Tibial nerve (tissue), 4 donors: ENCODE data around the gene CLIC1. TPM values are rescaled to one million over a fixed set of nuclear protein-coding genes. Genes with fewer than 3 reads are reported as not detected.
A peak's percentile ranks its signal among the peaks of the same experiment; 100 is the strongest.

ENCODE experiments used
- DNase-seq, 2 donors: peaks; one replicate each; pipeline ENCODE4 v3.0.0-alpha.2; 2019; ENCODE audit warnings: low spot score in 2 of 2
- H3K27ac ChIP-seq, 4 donors: fragments of 200-600 bp; sonication (generic) in 3 of 4; one replicate each; pipeline ENCODE4 v1.5.1; 2017 to 2019; ENCODE audit warnings: mild to moderate bottlenecking in 1 of 4
- H3K27me3 ChIP-seq, 2 donors: fragments of 200-600 bp; sonication (generic) in 1 of 2; one replicate each; pipeline versions ENCODE4 v1.5.1 to v1.6.0; 2017 to 2019
- H3K36me3 ChIP-seq, 3 donors: fragments of 200-600 bp; sonication (generic); one replicate each; pipeline ENCODE4 v1.5.1; 2018 to 2019
- H3K4me1 ChIP-seq, 4 donors: fragments of 200-600 bp; sonication (generic) in 3 of 4; one replicate each; pipeline ENCODE4 v1.5.1; 2017 to 2019
- H3K4me3 ChIP-seq, 4 donors: fragments of 200-600 bp; sonication (generic) in 3 of 4; one replicate each; pipeline ENCODE4 v1.5.1; 2017 to 2019; ENCODE audit warnings: mild to moderate bottlenecking in 1 of 4, moderate library complexity in 1 of 4
- H3K9me3 ChIP-seq, 4 donors: fragments of 200-600 bp; sonication (generic) in 3 of 4; one replicate each; pipeline ENCODE4 v1.5.1; 2017 to 2019
- EP300 ChIP-seq, 2 donors: sonication (generic); formaldehyde crosslinking; IDR thresholded peaks; one replicate each; pipeline ENCODE4 v1.6.1; 2017; ENCODE audit warnings: antibody characterized with exemption in 2 of 2, mild to moderate bottlenecking in 1 of 2
- POLR2A ChIP-seq, 2 donors: fragments of 450-650 bp; IDR thresholded peaks; one replicate each; pipeline ENCODE4 v1.6.1; 2017; ENCODE audit warnings: antibody characterized with exemption in 2 of 2, mild to moderate bottlenecking in 2 of 2, moderate library complexity in 2 of 2
- WGBS, 2 donors: methylation state at CpG; one replicate each; pipeline ENCODE4 v1.1.5; 2018; 5-methylcytosine and 5-hydroxymethylcytosine counted together
- total RNA-seq, 4 donors: library from RNA; depleted of rRNA; stranded (reverse); fragments of >200 nt; gene quantifications; one replicate each; pipeline ENCODE4 v1.1.0, GENCODE V29; 2016
- TF ChIP-seq, protein P1 (sequence below), 5 experiments: fragments of 200-600 bp in 3 of 5; fragments of 450-650 bp in 2 of 5; sonication (generic) in 3 of 5; IDR thresholded peaks; one replicate each; pipeline ENCODE4 v1.5.1; 2016 to 2019; ENCODE audit warnings: antibody characterized with exemption in 5 of 5, mild to moderate bottlenecking in 3 of 5, moderate library complexity in 2 of 5

CLIC1 gene
- total RNA-seq, 4 donors from 2014 or later = 216 to 341 (median 246) TPM

GRCh38 chr6:31739639-31740396, 3.5 kb upstream of the CLIC1 start, which contains the start of gene MSH5:
Gene MSH5, plus strand, starts transcription at chr6:31740005. Its CDS starts 462 bp downstream, at chr6:31740467.
- peak; percentile 96 to 98 for DNase-seq
- TF ChIP-seq, protein P1, sequence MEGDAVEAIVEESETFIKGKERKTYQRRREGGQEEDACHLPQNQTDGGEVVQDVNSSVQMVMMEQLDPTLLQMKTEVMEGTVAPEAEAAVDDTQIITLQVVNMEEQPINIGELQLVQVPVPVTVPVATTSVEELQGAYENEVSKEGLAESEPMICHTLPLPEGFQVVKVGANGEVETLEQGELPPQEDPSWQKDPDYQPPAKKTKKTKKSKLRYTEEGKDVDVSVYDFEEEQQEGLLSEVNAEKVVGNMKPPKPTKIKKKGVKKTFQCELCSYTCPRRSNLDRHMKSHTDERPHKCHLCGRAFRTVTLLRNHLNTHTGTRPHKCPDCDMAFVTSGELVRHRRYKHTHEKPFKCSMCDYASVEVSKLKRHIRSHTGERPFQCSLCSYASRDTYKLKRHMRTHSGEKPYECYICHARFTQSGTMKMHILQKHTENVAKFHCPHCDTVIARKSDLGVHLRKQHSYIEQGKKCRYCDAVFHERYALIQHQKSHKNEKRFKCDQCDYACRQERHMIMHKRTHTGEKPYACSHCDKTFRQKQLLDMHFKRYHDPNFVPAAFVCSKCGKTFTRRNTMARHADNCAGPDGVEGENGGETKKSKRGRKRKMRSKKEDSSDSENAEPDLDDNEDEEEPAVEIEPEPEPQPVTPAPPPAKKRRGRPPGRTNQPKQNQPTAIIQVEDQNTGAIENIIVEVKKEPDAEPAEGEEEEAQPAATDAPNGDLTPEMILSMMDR (IDR thresholded peaks at IDR 0.05) = peak in 1 of 5 experiments; percentile 54
- TF ChIP-seq POLR2A (IDR thresholded peaks at IDR 0.05) (peak; percentile 52 to 76), EP300 (IDR thresholded peaks at IDR 0.05) (peak; percentile 67 to 88)

DNA sequence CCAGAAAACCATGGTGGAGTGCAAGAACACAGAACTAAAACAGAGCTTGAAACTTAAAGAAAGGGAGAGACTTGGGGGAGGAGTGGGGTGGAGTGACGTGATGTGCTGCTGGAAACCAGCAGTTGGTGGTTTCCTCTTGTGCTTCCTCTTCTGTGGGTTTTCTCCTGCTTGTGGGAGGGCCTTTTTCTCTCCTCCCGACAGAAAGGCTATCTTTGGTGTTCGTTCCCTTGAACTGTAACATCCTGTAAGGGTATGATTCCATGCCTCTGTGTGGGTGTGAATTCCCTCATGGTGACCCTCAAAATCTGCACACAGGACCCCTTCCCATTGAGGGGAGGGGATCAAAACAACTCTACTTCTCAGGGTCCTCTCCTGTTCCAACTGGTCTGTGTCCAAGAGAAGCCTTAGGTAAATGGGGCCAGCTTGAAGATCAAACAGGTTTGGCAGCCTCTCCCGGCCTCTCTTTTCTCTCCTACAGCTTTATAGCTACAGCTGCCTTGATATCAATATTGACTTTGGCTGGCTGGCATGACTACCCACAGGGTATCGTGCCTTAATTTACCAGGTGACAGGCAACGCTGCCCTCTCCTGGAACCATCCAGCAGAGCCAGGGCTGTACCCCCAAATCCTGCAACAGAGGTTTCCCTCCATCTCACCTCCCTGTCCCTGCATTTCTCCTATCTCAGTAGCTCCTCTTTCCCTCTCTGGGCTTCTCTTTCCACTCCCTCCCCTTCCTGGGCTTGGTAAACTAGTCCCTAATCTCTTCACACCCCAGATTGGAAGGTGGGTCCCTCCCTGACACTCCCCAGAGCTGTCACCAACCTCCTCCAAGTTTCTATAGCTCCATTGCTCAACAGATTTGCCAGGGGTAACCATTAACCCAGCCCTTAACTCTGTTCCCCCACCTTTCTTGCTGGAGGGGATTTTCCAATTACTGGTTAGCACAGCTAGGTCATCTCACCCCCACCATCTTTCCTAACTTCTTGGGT, 2.0 kb upstream of the CLIC1 start:
- no peaks in the 10 kb centered on the region for H3K9me3 ChIP-seq
- peak overlapping the region; percentile 34 to 94 (median 92) for H3K27ac ChIP-seq
- no peaks in the 10 kb centered on the region for H3K27me3 ChIP-seq
- peaks cover 0 to 14% (median 4%) of the 10 kb centered on the region in 3 donors for H3K36me3 ChIP-seq
- TF ChIP-seq, protein P1 (IDR thresholded peaks at IDR 0.05) = peak in 1 of 5 experiments; percentile 5
- peak in 1 of 2 donors; percentile 24 for TF ChIP-seq POLR2A (IDR thresholded peaks at IDR 0.05)
- peak in 1 of 2 donors; percentile 50 for TF ChIP-seq EP300 (IDR thresholded peaks at IDR 0.05)
- peak in 1 of 2 donors; percentile 52 for DNase-seq
- no peak overlapping the region for H3K4me3 ChIP-seq
- H3K4me1 ChIP-seq = peaks cover 0 to 58% (median 41%) of the 10 kb centered on the region in 4 donors
- WGBS, 2 donors = 21 to 25% methylated on average over 6 of the region's 6 CpGs

More at GRCh38 chr6:31739639-31740396, 3.5 kb upstream of the CLIC1 start, which contains the start of gene MSH5:
- 1% methylated on average over 43 to 58 of the region's 58 CpGs for WGBS, 2 donors
- peaks cover 0 to 15% (median 0%) of the 10 kb centered on the region in 3 donors for H3K36me3 ChIP-seq
- peak within 1 kb of the TSS; percentile 9 to 94 (median 92) for H3K27ac ChIP-seq
- H3K27me3 ChIP-seq = no peaks in the 10 kb centered on the region
- peak within 1 kb of the TSS; percentile 57 to 82 (median 68) for H3K4me3 ChIP-seq
- H3K4me1 ChIP-seq = peaks cover 0 to 43% (median 31%) of the 10 kb centered on the region in 4 donors
- no peaks in the 10 kb centered on the region for H3K9me3 ChIP-seq

DNA sequence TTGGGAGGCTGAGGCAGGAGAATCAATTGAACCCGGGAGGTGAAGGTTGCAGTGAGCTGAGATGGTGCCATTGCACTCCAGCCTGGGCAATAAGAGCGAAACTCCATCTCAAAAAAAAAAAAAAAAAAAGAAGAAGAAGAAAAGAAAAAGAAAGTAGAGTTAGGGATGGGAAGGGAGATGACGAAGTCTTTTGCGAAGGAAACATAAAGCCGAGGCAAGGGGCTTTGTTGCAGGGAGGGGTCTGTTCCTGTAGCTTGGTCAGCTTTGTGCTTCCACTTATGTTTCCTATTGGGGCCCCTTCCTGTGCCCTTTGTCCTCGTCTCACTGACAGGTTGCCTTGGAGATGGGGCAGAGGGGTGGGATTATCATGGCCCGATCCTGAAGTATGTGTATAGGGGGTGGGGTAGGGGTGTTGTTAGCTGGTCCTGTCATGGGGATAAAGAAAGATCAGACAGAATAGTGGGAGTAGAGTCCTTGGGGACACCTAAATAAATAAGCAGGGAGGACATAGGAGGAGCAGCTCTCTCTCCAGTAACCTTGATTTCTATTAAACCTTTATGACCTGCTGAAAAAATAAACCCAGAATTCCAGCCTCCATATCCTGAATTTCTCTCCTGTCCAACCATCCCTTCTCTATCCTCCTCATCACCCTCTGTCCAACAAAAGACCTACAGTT, 1.1 kb upstream of the CLIC1 start:
- WGBS, 2 donors = 51 to 58% methylated on average over 7 of the region's 7 CpGs
- no peak for DNase-seq
- H3K4me3 ChIP-seq = peak overlapping the region in 1 of 4 donors; percentile 64

DNA sequence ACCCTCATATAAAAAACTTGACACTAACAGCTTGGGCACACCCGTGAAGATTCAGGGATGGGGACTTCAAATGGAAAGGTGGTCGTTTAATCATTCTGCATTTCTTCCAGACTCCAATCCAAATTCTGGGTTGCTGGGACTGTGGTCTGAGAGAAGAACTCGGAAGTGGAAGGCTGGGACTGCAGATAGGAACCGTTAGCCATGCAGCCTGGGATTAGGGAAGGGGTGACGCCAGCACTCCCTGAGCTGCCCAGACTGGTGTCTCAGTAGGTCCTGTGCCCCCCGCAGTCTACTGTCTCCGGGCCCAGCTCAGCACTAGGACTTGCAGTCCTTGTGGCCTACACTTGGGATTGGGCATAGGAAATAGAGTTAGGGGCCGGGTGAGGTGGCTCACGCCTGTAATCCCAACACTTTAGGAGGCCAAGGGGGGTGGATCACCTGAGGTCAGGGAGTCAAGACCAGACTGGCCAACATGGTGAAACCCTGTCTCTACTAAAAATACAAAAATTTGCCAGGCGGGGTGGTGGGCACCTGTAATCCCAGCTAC, 511 bp upstream of the CLIC1 start:
- Histone ChIP-seq H3K4me1 (peaks cover 0 to 72% (median 41%) of the 10 kb centered on the region in 4 donors), H3K36me3 (peaks cover 0 to 24% (median 4%) of the 10 kb centered on the region in 3 donors), H3K9me3 (no peaks in the 10 kb centered on the region), H3K27ac (peak overlapping the region; percentile 89 to 94 (median 92)), H3K27me3 (no peaks in the 10 kb centered on the region), H3K4me3 (peak overlapping the region; percentile 64 to 76 (median 64))
- no peak for DNase-seq
- TF ChIP-seq POLR2A (IDR thresholded peaks at IDR 0.05) = no peak
- TF ChIP-seq EP300 (IDR thresholded peaks at IDR 0.05) = no peak
- WGBS, 2 donors = 36 to 48% methylated on average over 10 of the region's 10 CpGs

More for the DNA sequence above, 1.1 kb upstream of the CLIC1 start:
- H3K36me3 ChIP-seq = peaks cover 0 to 22% (median 4%) of the 10 kb centered on the region in 3 donors
- peaks cover 0 to 66% (median 41%) of the 10 kb centered on the region in 4 donors for H3K4me1 ChIP-seq
- TF ChIP-seq POLR2A (IDR thresholded peaks at IDR 0.05) (no peak), EP300 (IDR thresholded peaks at IDR 0.05) (no peak)
- TF ChIP-seq, protein P1 (IDR thresholded peaks at IDR 0.05) = no peak
- H3K27me3 ChIP-seq = no peaks in the 10 kb centered on the region
- no peaks in the 10 kb centered on the region for H3K9me3 ChIP-seq
- H3K27ac ChIP-seq = peak overlapping the region; percentile 89 to 94 (median 92)
